CD4-positive, alpha-beta T cell treated with Interferon alpha-2 for 1 hour (primary cell): ENCODE measurements around the gene NKX1-1.
"Not testable (repeated sequence)": the region's sequence is repeated elsewhere in the genome, so short reads cannot be mapped to it uniquely, and the experiment has no call there.

Source experiments
- DNase-seq, 2 donors: peaks; one replicate each; pipeline ENCODE4 v3.0.0-alpha.2; 2020 to 2022

Gene NKX1-1

GRCh38 chr4:1403591-1404572, 2.4 kb downstream of the NKX1-1 start:
- no peak for DNase-seq

- no peak for DNase-seq
Observed at GRCh38 chr4:1403177-1403583, 3.1 kb downstream of the NKX1-1 start.

GRCh38 chr4:1402516-1403091, 3.6 kb downstream of the NKX1-1 start:
- DNase-seq = no peak

GRCh38 chr4:1402021-1402515, 4.2 kb downstream of the NKX1-1 start:
- no peak for DNase-seq

GRCh38 chr4:1401409-1402020, 4.7 kb downstream of the NKX1-1 start:
- DNase-seq = no peak

- DNase-seq = no peak
Observed at GRCh38 chr4:1400831-1401408, 5.3 kb downstream of the NKX1-1 start.

GRCh38 chr4:1400191-1400805, 5.9 kb downstream of the NKX1-1 start:
- DNase-seq = no peak

- no peak for DNase-seq
Observed at GRCh38 chr4:1399508-1400190, 6.6 kb downstream of the NKX1-1 start.

GRCh38 chr4:1398681-1399507, 7.3 kb downstream of the NKX1-1 start:
- DNase-seq = no peak

- DNase-seq = no peak
Observed at GRCh38 chr4:1396806-1397455, 9.3 kb downstream of the NKX1-1 start.

- DNase-seq = no peak
Observed at GRCh38 chr4:1395941-1396805, 10.1 kb downstream of the NKX1-1 start.

GRCh38 chr4:1395389-1395820, 10.8 kb downstream of the NKX1-1 start:
- not testable (repeated sequence) for DNase-seq

GRCh38 chr4:1394554-1395388, 11.5 kb downstream of the NKX1-1 start:
- DNase-seq = not testable (repeated sequence)

- DNase-seq = no peak
Observed at GRCh38 chr4:1393866-1394265, 12.4 kb downstream of the NKX1-1 start.

GRCh38 chr4:1393363-1393762, 12.9 kb downstream of the NKX1-1 start:
- DNase-seq = not testable (repeated sequence)

GRCh38 chr4:1385373-1386340, 20.6 kb downstream of the NKX1-1 start:
- DNase-seq = no peak

- no peak for DNase-seq
Observed at GRCh38 chr4:1384675-1385372, 21.4 kb downstream of the NKX1-1 start.
